Adrenal gland (tissue), 12 donors: Measurements from ENCODE around the gene C15orf39. TPM values are rescaled to one million over a fixed set of nuclear protein-coding genes. Genes with fewer than 3 reads are reported as not detected.

Source experiments
- DNase-seq, 7 donors: peaks; one replicate each; pipeline ENCODE4 v3.0.0-alpha.2; 2019 to 2020
- H3K27ac ChIP-seq, 5 donors: fragments of 200-600 bp; sonication (generic) in 4 of 5; 1 replicate in 3 of 5; 2 replicates in 2 of 5; pipeline versions ENCODE4 v1.5.1 to v1.8.0; 2016 to 2020; ENCODE audit warnings: mild to moderate bottlenecking in 1 of 5
- H3K27me3 ChIP-seq: fragments of 200-600 bp; 2 replicates; pipeline ENCODE4 v1.8.0; 2021
- H3K36me3 ChIP-seq, 2 donors: fragments of 200-600 bp; replicated peaks in 1 of 2; 1 replicate in 1 of 2; 2 replicates in 1 of 2; pipeline versions ENCODE4 v1.5.1 to v1.8.0; 2018 to 2022
- H3K4me1 ChIP-seq, 2 donors: fragments of 200-600 bp; replicated peaks in 1 of 2; 1 replicate in 1 of 2; 2 replicates in 1 of 2; pipeline versions ENCODE4 v1.5.1 to v1.8.0; 2018 to 2021
- H3K4me3 ChIP-seq, 4 donors: fragments of 200-600 bp; sonication (generic) in 3 of 4; one replicate each; pipeline ENCODE4 v1.5.1; 2016 to 2018
- H3K9me3 ChIP-seq, 3 donors: fragments of 200-600 bp; sonication (generic) in 1 of 3; replicated peaks in 1 of 3; 1 replicate in 2 of 3; 2 replicates in 1 of 3; pipeline versions ENCODE4 v1.5.1 to v1.8.0; 2016 to 2021
- POLR2A ChIP-seq, 2 donors: fragments of 450-650 bp; IDR thresholded peaks; one replicate each; pipeline ENCODE4 v1.6.1; 2017; ENCODE audit warnings: antibody characterized with exemption in 2 of 2, mild to moderate bottlenecking in 2 of 2, moderate library complexity in 1 of 2
- WGBS, 4 donors: extraction: QIAGEN DNeasy Blood & Tissue Kit in 2 of 4; methylation state at CpG; one replicate each; pipeline versions ENCODE4 v1.1.5 to v1.1.7; 2013 to 2017; 5-methylcytosine and 5-hydroxymethylcytosine counted together
- intact Hi-C, 2 donors: fragments of 100-400 bp; cut with DNase I; formaldehyde crosslinking; loops; one replicate each; pipeline versions ENCODE4 v1.14.1 to v1.15.0; 2022 to 2023
- polyA plus RNA-seq, 3 donors: library from polyadenylated mRNA; stranded (reverse); fragments of 200-250 nt in 2 of 3; fragments of 350-450 nt in 1 of 3; fragmentation: Illumina TruSeq in 1 of 3; extraction: RNeasy Lipid Tissue Mini Kit (QIAGEN cat#74804) in 1 of 3; gene quantifications; one replicate each; pipeline ENCODE4 v1.2.3, GENCODE V29; 2013 to 2014
- total RNA-seq, 9 donors: library from RNA; depleted of rRNA in 4 of 9; stranded (reverse); fragments of >200 nt in 4 of 9; fragments of 120-200 nt in 1 of 9; fragmentation: NEBNext Ultra II Directional in 1 of 9; extraction: Animal tissue kit (Norgen Biotek cat#: 25700) in 1 of 9; gene quantifications; one replicate each; pipeline versions ENCODE4 v1.1.0 to v1.2.4, GENCODE V29; 2013 to 2023
- TF ChIP-seq, protein P1 (sequence below), 6 experiments: fragments of 450-650 bp in 4 of 6; fragments of 200-600 bp in 2 of 6; sonication (generic) in 1 of 6; IDR thresholded peaks; 1 replicate in 5 of 6; 2 replicates in 1 of 6; pipeline versions ENCODE4 v1.5.1 to v1.8.0; 2016 to 2021; ENCODE audit warnings: antibody characterized with exemption in 6 of 6, mild to moderate bottlenecking in 2 of 6, moderate library complexity in 1 of 6
- donor health status: healthy with polysubstance abuse.
- donor health status: Bipolar disorder and iron deficiency.
- donor health status: DM: yes; HTN: yes; CAD: no.
- donor health status: DM: no; HTN: no; CAD: no.
- donor health status: DM: no; HTN: no; CAD: no.
- donor health status: DM: yes; HTN: yes; CAD: no.

Gene C15orf39
- total and polyA plus RNA-seq, 12 donors: 5.6 to 50.6 (median 29.8) TPM

DNA sequence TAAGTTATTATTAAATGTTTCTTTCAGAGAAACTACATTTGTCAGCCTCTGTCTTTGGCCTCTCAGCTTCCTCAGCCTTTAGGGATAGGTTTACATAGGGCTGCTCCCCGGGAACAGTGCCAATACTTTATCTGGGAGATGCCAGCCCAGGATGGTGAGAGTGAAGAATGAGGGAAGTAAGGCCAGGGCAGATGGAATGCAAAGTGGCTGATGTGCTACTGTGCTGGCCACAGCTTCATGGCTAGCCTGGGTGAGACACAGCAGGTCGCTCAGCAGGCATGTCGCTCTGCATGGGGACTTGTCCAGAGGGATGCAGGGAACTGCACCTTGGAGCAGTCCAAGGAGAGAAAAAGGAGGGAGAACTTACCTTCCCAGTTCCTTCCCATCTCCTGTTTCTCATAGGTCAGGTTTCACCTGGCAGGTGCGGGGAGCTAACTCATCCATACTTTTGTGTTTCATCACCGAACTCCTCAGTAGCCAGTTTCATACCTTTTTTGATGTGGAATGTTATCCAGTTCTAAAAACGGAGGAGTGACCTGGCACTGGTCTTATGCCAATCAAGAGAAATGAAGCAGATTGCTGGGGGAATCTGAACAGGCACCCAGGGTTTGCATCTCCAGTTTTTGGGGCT, 30.9 kb upstream of the C15orf39 start:
- H3K4me1 ChIP-seq: peaks cover 0 to 7% of the 10 kb centered on the region in 2 donors
- no peaks in the 10 kb centered on the region for H3K27me3 ChIP-seq
- DNase-seq: peak in 6 of 7 donors; percentile 48 to 81 (median 70)
- no peaks in the 10 kb centered on the region for H3K9me3 ChIP-seq
- 63 to 79% (median 78%) methylated on average over 6 of the region's 6 CpGs for WGBS, 4 donors
- intact Hi-C loops: no loop called here
- no peak overlapping the region for H3K4me3 ChIP-seq
- no peak overlapping the region for H3K27ac ChIP-seq
- H3K36me3 ChIP-seq: no peaks in the 10 kb centered on the region
- TF ChIP-seq POLR2A (IDR thresholded peaks at IDR 0.05): no peak
- TF ChIP-seq, protein P1, sequence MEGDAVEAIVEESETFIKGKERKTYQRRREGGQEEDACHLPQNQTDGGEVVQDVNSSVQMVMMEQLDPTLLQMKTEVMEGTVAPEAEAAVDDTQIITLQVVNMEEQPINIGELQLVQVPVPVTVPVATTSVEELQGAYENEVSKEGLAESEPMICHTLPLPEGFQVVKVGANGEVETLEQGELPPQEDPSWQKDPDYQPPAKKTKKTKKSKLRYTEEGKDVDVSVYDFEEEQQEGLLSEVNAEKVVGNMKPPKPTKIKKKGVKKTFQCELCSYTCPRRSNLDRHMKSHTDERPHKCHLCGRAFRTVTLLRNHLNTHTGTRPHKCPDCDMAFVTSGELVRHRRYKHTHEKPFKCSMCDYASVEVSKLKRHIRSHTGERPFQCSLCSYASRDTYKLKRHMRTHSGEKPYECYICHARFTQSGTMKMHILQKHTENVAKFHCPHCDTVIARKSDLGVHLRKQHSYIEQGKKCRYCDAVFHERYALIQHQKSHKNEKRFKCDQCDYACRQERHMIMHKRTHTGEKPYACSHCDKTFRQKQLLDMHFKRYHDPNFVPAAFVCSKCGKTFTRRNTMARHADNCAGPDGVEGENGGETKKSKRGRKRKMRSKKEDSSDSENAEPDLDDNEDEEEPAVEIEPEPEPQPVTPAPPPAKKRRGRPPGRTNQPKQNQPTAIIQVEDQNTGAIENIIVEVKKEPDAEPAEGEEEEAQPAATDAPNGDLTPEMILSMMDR (IDR thresholded peaks at IDR 0.05): no peak

DNA sequence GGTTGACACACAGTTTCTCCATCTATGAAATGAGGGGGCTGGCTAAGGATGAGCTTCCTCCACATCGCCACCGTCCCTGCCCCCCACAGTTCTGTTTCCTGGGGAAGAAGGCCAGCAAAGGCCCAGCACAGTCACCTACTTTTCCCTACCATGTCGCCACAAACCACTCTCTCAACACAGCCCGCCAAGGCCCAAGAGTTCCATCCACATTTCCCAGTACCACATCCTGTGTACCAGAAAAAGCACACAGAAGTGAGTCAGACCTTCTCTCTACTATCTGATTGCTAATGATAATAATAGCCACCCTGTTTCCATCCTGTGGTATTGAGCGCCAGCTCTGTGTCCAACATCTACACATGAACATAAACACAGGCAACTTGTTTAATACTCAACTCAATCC, 30.3 kb upstream of the C15orf39 start:
- Histone ChIP-seq H3K27ac (no peak overlapping the region), H3K36me3 (no peaks in the 10 kb centered on the region), H3K9me3 (no peaks in the 10 kb centered on the region), H3K4me3 (no peak overlapping the region), H3K27me3 (no peaks in the 10 kb centered on the region), H3K4me1 (peaks cover 0 to 8% of the 10 kb centered on the region in 2 donors)
- intact Hi-C loops: no loop called here
- TF ChIP-seq POLR2A (IDR thresholded peaks at IDR 0.05): no peak
- TF ChIP-seq, protein P1 (IDR thresholded peaks at IDR 0.05): no peak
- 75 to 85% (median 81%) methylated on average over 5 of the region's 5 CpGs for WGBS, 4 donors
- no peak for DNase-seq

DNA sequence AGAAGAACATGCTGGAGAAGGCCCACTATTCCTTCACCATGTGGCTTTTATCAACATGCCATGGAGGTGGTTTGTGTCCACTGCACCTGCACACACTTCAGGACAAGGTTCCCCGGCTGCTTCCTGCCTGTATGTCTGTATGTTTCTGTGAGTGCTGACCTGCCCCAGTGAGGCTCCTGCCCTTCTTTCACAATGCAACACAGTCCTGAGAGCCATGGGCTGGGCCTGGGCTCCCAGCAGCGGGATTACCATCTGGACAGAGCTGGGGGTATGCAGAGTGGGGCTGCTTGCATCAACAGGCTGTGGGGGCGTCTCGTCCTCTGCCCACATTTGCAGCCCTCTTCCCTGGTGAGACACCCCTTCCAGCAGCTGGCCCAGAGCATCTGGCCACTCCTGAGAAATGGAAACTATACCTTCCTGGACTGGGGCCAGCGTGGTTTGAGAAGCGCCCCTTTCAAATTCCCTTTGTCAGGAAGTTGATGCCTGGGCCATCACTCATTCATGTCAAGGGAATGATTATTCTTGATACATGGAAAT, 29.3 kb upstream of the C15orf39 start:
- 88 to 93% (median 90%) methylated on average over 5 to 6 of the region's 6 CpGs for WGBS, 4 donors
- no peaks in the 10 kb centered on the region for H3K9me3 ChIP-seq
- no peak for DNase-seq
- H3K27ac ChIP-seq: no peak overlapping the region
- TF ChIP-seq, protein P1 (IDR thresholded peaks at IDR 0.05): no peak
- no peak for TF ChIP-seq POLR2A (IDR thresholded peaks at IDR 0.05)
- peaks cover 0 to 8% of the 10 kb centered on the region in 2 donors for H3K4me1 ChIP-seq
- no peak overlapping the region for H3K4me3 ChIP-seq
- H3K36me3 ChIP-seq: no peaks in the 10 kb centered on the region
- intact Hi-C loops: no loop called here
- no peaks in the 10 kb centered on the region for H3K27me3 ChIP-seq

DNA sequence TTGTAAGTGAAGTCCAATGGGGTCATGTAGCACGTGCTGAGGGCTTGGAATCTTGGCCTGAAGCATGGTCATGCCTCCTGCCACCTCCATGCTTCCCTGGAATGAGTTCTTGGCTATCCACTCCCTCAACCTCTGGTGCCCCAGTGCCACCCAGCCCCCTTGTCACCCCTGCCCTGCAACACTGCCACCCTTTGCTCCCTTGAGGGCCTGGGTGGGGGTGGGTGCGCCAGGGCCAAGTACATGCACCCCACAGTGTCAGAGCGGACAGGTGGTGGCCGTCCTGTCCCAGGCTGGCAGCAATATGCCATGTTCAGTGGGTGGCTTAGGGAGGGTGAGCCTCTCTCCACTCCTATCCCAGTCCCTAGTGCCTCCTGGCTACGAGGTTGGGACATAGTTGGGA, 27.6 kb upstream of the C15orf39 start:
- no peak for DNase-seq
- H3K27me3 ChIP-seq: no peaks in the 10 kb centered on the region
- no peak overlapping the region for H3K4me3 ChIP-seq
- no peaks in the 10 kb centered on the region for H3K36me3 ChIP-seq
- TF ChIP-seq, protein P1 (IDR thresholded peaks at IDR 0.05): no peak
- no peak for TF ChIP-seq POLR2A (IDR thresholded peaks at IDR 0.05)
- H3K27ac ChIP-seq: no peak overlapping the region
- no peaks in the 10 kb centered on the region for H3K9me3 ChIP-seq
- H3K4me1 ChIP-seq: peaks cover 0 to 14% of the 10 kb centered on the region in 2 donors
- intact Hi-C loops: no loop called here
- 93 to 100% (median 95%) methylated on average over 2 to 5 of the region's 5 CpGs for WGBS, 4 donors
